K562 (cell line): ENCODE results near the gene SH3D19. TPM values are rescaled to one million over a fixed set of nuclear protein-coding genes. Genes with fewer than 3 reads are reported as not detected.

Source experiments
- CTBP1 ChIP-seq: fragments of 450-650 bp; IDR thresholded peaks from 2 replicates; pipeline ENCODE4 v1.6.1; 2016; ENCODE audit warnings: borderline replicate concordance
- GABPB2 ChIP-seq: fragments of 250-450 bp; sonication (Bioruptor Pico); conservative IDR thresholded peaks from 2 replicates; pipeline ENCODE4 v1.5.1; 2021; ENCODE audit warnings: mild to moderate bottlenecking
- HCFC1 ChIP-seq: IDR thresholded peaks from 2 replicates; pipeline ENCODE4 v1.6.1; 2012; ENCODE audit warnings: low read depth, low read length, improper control_type of control experiment
- MBD2 ChIP-seq: sonication (generic); IDR thresholded peaks from 2 replicates; pipeline ENCODE4 v1.6.1; 2016; ENCODE audit warnings: low read depth, borderline replicate concordance
- NCOR1 ChIP-seq: fragments of 450-650 bp; IDR thresholded peaks from 2 replicates; pipeline ENCODE4 v1.6.1; 2016; ENCODE audit warnings: mild to moderate bottlenecking, moderate library complexity
- NFATC3 ChIP-seq: fragments of 450-650 bp; IDR thresholded peaks from 2 replicates; pipeline ENCODE4 v1.6.1; 2017; ENCODE audit warnings: mild to moderate bottlenecking
- RBM39 ChIP-seq: fragments of 200-400 bp; formaldehyde crosslinking; optimal IDR thresholded peaks from 2 replicates; pipeline ENCODE3; 2018; ENCODE audit warnings: low read depth, low read length
- RUNX1 ChIP-seq: sonication (generic); IDR thresholded peaks from 2 replicates; pipeline ENCODE4 v1.6.1; 2016; ENCODE audit warnings: antibody characterized with exemption, low read depth
- ZNF224 ChIP-seq: sonication (generic); formaldehyde crosslinking; IDR thresholded peaks from 2 replicates; pipeline ENCODE4 v1.8.0; 2022; ENCODE audit warnings: mild to moderate bottlenecking, missing genetic modification reagents
- ZNF384 ChIP-seq: IDR thresholded peaks from 2 replicates; pipeline ENCODE4 v1.6.1; 2012; ENCODE audit warnings: low read depth, low read length, improper control_type of control experiment
- ZNF444 ChIP-seq: fragments of 250-450 bp; sonication (Bioruptor Pico); IDR thresholded peaks from 2 replicates; pipeline ENCODE4 v1.4.0; 2020; ENCODE audit warnings: mild to moderate bottlenecking, moderate library complexity
- polyA plus RNA-seq, 8 experiments: library from polyadenylated mRNA; depleted of rRNA in 4 of 8; stranded (reverse) in 5 of 8; unstranded in 3 of 8; fragments of >200 nt; fragmentation: Nextera tagmentation in 2 of 8; fragmentation: Illumina TruSeq in 1 of 8; extraction: Ambion mirVana in 2 of 8; extraction: Trizol in 1 of 8; gene quantifications; 2 replicates each; pipeline versions ENCODE4 v1.2.1 to v1.2.3, GENCODE V29; 2011 to 2014; ENCODE audit warnings: inconsistent platforms in 1 of 8, missing spikeins in 1 of 8
- total RNA-seq, 7 experiments: library from RNA; depleted of rRNA in 6 of 7; stranded (reverse); fragments of >200 nt in 6 of 7; fragmentation: Illumina TruSeq in 2 of 7; extraction: Trizol in 2 of 7; gene quantifications; 2 replicates each; pipeline versions ENCODE4 v1.2.1 to v1.2.3, GENCODE V29; 2011 to 2021; ENCODE audit warnings: low replicate concordance in 1 of 7
- TF ChIP-seq, protein P1 (sequence below): sonication (generic); formaldehyde crosslinking; IDR thresholded peaks from 2 replicates; pipeline ENCODE4 v1.8.0; 2022; ENCODE audit warnings: mild to moderate bottlenecking, missing genetic modification reagents
- TF ChIP-seq, protein P2 (sequence below): fragments of 450-650 bp; IDR thresholded peaks from 2 replicates; pipeline ENCODE4 v1.6.1; 2016; ENCODE audit warnings: borderline replicate concordance
- TF ChIP-seq, protein P3 (sequence below): sonication (generic); formaldehyde crosslinking; IDR thresholded peaks from 2 replicates; pipeline ENCODE4 v1.4.0; 2020; ENCODE audit warnings: mild to moderate bottlenecking, missing genetic modification reagents
- TF ChIP-seq, protein P4 (sequence below): fragments of 250-450 bp; sonication (Bioruptor Pico); IDR thresholded peaks from 2 replicates; pipeline ENCODE4 v1.8.0; 2021; ENCODE audit warnings: moderate library complexity, mild to moderate bottlenecking, inconsistent platforms
- TF ChIP-seq, protein P5 (sequence below): fragments of 250-450 bp; sonication (Bioruptor Pico); IDR thresholded peaks from 2 replicates; pipeline ENCODE4 v1.5.0; 2021

The SH3D19 gene
- total and polyA plus RNA-seq, 9 of the 15 experiments (the other 6 are each of a cell fraction or from before 2014, with no cell fraction given) = 0.42 to 2.2 (median 1.1) TPM; not detected in 6

DNA sequence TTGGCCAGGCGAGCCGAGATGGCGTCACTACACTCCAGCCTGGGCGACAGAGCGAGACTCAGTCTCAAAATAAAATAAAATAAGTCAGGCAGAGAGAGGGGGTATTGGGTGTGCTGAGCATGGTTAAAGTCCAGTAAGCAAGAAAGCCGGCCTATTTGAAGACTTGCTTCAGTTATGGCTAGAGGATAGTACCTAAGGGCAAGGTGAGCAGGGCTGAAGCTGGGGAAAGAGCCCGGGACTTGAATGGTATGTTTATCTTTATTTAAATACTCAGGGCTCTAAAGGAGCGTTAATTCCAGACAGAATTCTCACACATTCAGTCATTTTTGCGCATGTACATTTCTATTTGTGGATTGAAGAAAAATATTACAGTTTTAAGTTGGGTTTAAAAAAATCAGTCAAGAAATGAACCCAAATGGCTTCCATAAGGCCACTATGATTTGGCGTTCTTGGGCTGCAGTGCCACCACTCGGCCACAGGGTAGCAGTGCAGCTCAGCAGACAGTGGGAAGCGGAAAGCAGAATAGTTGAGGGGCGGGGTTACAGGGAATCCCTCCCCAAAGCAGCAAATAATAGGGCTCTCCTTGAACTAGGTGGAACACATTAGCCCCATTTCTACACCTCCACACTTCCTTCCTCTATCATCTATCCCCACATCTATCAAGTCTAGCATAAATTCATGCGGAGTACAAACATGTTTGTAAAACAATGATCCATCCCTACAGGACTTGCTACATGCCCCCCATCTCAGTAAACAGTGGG is 37.2 kb upstream of the SH3D19 start (continued):
- TF ChIP-seq, protein P1, sequence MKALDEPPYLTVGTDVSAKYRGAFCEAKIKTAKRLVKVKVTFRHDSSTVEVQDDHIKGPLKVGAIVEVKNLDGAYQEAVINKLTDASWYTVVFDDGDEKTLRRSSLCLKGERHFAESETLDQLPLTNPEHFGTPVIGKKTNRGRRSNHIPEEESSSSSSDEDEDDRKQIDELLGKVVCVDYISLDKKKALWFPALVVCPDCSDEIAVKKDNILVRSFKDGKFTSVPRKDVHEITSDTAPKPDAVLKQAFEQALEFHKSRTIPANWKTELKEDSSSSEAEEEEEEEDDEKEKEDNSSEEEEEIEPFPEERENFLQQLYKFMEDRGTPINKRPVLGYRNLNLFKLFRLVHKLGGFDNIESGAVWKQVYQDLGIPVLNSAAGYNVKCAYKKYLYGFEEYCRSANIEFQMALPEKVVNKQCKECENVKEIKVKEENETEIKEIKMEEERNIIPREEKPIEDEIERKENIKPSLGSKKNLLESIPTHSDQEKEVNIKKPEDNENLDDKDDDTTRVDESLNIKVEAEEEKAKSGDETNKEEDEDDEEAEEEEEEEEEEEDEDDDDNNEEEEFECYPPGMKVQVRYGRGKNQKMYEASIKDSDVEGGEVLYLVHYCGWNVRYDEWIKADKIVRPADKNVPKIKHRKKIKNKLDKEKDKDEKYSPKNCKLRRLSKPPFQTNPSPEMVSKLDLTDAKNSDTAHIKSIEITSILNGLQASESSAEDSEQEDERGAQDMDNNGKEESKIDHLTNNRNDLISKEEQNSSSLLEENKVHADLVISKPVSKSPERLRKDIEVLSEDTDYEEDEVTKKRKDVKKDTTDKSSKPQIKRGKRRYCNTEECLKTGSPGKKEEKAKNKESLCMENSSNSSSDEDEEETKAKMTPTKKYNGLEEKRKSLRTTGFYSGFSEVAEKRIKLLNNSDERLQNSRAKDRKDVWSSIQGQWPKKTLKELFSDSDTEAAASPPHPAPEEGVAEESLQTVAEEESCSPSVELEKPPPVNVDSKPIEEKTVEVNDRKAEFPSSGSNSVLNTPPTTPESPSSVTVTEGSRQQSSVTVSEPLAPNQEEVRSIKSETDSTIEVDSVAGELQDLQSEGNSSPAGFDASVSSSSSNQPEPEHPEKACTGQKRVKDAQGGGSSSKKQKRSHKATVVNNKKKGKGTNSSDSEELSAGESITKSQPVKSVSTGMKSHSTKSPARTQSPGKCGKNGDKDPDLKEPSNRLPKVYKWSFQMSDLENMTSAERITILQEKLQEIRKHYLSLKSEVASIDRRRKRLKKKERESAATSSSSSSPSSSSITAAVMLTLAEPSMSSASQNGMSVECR (CRISPR knock-in tag) = no peak
- TF ChIP-seq ZNF444 (CRISPR knock-in tag) = no peak
- TF ChIP-seq ZNF224 = no peak
- no peak for TF ChIP-seq RBM39
- peak; percentile 55; the same call in 1 of the 2 replicates for TF ChIP-seq ZNF384
- no peak for TF ChIP-seq NFATC3
- no peak for TF ChIP-seq HCFC1
- TF ChIP-seq CTBP1 = no peak
- TF ChIP-seq, protein P2, sequence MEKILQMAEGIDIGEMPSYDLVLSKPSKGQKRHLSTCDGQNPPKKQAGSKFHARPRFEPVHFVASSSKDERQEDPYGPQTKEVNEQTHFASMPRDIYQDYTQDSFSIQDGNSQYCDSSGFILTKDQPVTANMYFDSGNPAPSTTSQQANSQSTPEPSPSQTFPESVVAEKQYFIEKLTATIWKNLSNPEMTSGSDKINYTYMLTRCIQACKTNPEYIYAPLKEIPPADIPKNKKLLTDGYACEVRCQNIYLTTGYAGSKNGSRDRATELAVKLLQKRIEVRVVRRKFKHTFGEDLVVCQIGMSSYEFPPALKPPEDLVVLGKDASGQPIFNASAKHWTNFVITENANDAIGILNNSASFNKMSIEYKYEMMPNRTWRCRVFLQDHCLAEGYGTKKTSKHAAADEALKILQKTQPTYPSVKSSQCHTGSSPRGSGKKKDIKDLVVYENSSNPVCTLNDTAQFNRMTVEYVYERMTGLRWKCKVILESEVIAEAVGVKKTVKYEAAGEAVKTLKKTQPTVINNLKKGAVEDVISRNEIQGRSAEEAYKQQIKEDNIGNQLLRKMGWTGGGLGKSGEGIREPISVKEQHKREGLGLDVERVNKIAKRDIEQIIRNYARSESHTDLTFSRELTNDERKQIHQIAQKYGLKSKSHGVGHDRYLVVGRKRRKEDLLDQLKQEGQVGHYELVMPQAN = no peak
- no peak for TF ChIP-seq MBD2
- TF ChIP-seq, protein P3, sequence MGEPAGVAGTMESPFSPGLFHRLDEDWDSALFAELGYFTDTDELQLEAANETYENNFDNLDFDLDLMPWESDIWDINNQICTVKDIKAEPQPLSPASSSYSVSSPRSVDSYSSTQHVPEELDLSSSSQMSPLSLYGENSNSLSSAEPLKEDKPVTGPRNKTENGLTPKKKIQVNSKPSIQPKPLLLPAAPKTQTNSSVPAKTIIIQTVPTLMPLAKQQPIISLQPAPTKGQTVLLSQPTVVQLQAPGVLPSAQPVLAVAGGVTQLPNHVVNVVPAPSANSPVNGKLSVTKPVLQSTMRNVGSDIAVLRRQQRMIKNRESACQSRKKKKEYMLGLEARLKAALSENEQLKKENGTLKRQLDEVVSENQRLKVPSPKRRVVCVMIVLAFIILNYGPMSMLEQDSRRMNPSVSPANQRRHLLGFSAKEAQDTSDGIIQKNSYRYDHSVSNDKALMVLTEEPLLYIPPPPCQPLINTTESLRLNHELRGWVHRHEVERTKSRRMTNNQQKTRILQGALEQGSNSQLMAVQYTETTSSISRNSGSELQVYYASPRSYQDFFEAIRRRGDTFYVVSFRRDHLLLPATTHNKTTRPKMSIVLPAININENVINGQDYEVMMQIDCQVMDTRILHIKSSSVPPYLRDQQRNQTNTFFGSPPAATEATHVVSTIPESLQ (CRISPR knock-in tag) = no peak
- TF ChIP-seq, protein P4, sequence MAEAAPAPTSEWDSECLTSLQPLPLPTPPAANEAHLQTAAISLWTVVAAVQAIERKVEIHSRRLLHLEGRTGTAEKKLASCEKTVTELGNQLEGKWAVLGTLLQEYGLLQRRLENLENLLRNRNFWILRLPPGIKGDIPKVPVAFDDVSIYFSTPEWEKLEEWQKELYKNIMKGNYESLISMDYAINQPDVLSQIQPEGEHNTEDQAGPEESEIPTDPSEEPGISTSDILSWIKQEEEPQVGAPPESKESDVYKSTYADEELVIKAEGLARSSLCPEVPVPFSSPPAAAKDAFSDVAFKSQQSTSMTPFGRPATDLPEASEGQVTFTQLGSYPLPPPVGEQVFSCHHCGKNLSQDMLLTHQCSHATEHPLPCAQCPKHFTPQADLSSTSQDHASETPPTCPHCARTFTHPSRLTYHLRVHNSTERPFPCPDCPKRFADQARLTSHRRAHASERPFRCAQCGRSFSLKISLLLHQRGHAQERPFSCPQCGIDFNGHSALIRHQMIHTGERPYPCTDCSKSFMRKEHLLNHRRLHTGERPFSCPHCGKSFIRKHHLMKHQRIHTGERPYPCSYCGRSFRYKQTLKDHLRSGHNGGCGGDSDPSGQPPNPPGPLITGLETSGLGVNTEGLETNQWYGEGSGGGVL = no peak
- TF ChIP-seq RUNX1 = no peak
- no peak for TF ChIP-seq GABPB2
- TF ChIP-seq, protein P5, sequence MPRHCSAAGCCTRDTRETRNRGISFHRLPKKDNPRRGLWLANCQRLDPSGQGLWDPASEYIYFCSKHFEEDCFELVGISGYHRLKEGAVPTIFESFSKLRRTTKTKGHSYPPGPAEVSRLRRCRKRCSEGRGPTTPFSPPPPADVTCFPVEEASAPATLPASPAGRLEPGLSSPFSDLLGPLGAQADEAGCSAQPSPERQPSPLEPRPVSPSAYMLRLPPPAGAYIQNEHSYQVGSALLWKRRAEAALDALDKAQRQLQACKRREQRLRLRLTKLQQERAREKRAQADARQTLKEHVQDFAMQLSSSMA (CRISPR knock-in tag) = no peak
- TF ChIP-seq NCOR1 = 0 out of 2 replicates have a peak, but pooled peaks have one; percentile 9
